ENCODE results near the gene FKBP4.
"Not testable (repeated sequence)": the region's sequence is repeated elsewhere in the genome, so short reads cannot be mapped to it uniquely, and the experiment has no call there.

FKBP4 gene

GRCh38 chr12:2794736-2795289 lies at the start of gene FKBP4:
Gene FKBP4 (plus strand): TSS chr12:2794970. CDS start chr12:2795140, 170 bp downstream.
- no peak for FAIRE-seq

GRCh38 chr12:2745655-2746054 lies 49.1 kb upstream of the FKBP4 start:
- FAIRE-seq: no peak

GRCh38 chr12:2749580-2749979 lies 45.2 kb upstream of the FKBP4 start:
- FAIRE-seq: no peak

GRCh38 chr12:2750185-2750584 lies 44.6 kb upstream of the FKBP4 start:
- FAIRE-seq: no peak

GRCh38 chr12:2751230-2751629 lies 43.5 kb upstream of the FKBP4 start:
- no peak for FAIRE-seq

- FAIRE-seq: no peak
Observed at GRCh38 chr12:2751686-2752085, 43.1 kb upstream of the FKBP4 start.

- no peak for FAIRE-seq
Observed at GRCh38 chr12:2752676-2753371, 41.9 kb upstream of the FKBP4 start.

- no peak for FAIRE-seq
Observed at GRCh38 chr12:2753536-2753935, 41.2 kb upstream of the FKBP4 start.

GRCh38 chr12:2754208-2754607 lies 40.6 kb upstream of the FKBP4 start:
- FAIRE-seq: no peak

- FAIRE-seq: no peak
Observed at GRCh38 chr12:2756756-2757155, 38.0 kb upstream of the FKBP4 start.

GRCh38 chr12:2759733-2760132 lies 35.0 kb upstream of the FKBP4 start:
- no peak for FAIRE-seq

GRCh38 chr12:2764398-2764797 lies 30.4 kb upstream of the FKBP4 start:
- FAIRE-seq: no peak

GRCh38 chr12:2765052-2765451 lies 29.7 kb upstream of the FKBP4 start:
- no peak for FAIRE-seq

GRCh38 chr12:2765608-2766007 lies 29.2 kb upstream of the FKBP4 start:
- no peak for FAIRE-seq

- no peak for FAIRE-seq
Observed at GRCh38 chr12:2768224-2768961, 26.4 kb upstream of the FKBP4 start.

GRCh38 chr12:2769866-2770533 lies 24.8 kb upstream of the FKBP4 start:
- no peak for FAIRE-seq

GRCh38 chr12:2770544-2770943 lies 24.2 kb upstream of the FKBP4 start:
- not testable (repeated sequence) for FAIRE-seq

GRCh38 chr12:2772370-2772769 lies 22.4 kb upstream of the FKBP4 start:
- FAIRE-seq: no peak

- FAIRE-seq: no peak
Observed at GRCh38 chr12:2773199-2773875, 21.4 kb upstream of the FKBP4 start.

- no peak for FAIRE-seq
Observed at GRCh38 chr12:2775431-2775830, 19.3 kb upstream of the FKBP4 start.

- FAIRE-seq: no peak
Observed at GRCh38 chr12:2776129-2776806, 18.5 kb upstream of the FKBP4 start.

GRCh38 chr12:2779281-2779680 lies 15.5 kb upstream of the FKBP4 start:
- FAIRE-seq: no peak
